ENCODE data around the gene PIGS.
"Not testable (repeated sequence)": the region's sequence is repeated elsewhere in the genome, so short reads cannot be mapped to it uniquely, and the experiment has no call there.

PIGS gene

GRCh38 chr17:28522281-28522680 is 49.0 kb downstream of the PIGS start:
- not testable (repeated sequence) for DNase-seq; H3K27ac Mint-ChIP-seq; H3K9me3 Mint-ChIP-seq; H3K27me3 Mint-ChIP-seq; H3K4me1 Mint-ChIP-seq (ENCODE audit: low read depth); H3K36me3 Mint-ChIP-seq (ENCODE audit: low read depth); H3K4me3 Mint-ChIP-seq

- H3K4me3 Mint-ChIP-seq: no peak overlapping the region
- H3K27ac Mint-ChIP-seq: no peak overlapping the region
- H3K4me1 Mint-ChIP-seq (ENCODE audit: low read depth): no peaks in the 10 kb centered on the region
Observed at GRCh38 chr17:28521311-28522085, 49.8 kb downstream of the PIGS start.

GRCh38 chr17:28520687-28521086 is 50.6 kb downstream of the PIGS start:
- H3K9me3 Mint-ChIP-seq: no peaks in the 10 kb centered on the region
- H3K4me3 Mint-ChIP-seq: no peak overlapping the region
- peaks cover 3% of the 10 kb centered on the region for H3K27me3 Mint-ChIP-seq
- H3K36me3 Mint-ChIP-seq (ENCODE audit: low read depth): no peaks in the 10 kb centered on the region
- no peak overlapping the region for H3K27ac Mint-ChIP-seq
- DNase-seq: no peak
- no peaks in the 10 kb centered on the region for H3K4me1 Mint-ChIP-seq (ENCODE audit: low read depth)

More at GRCh38 chr17:28521311-28522085, 49.8 kb downstream of the PIGS start:
- no peaks in the 10 kb centered on the region for H3K9me3 Mint-ChIP-seq
- DNase-seq: no peak
- H3K36me3 Mint-ChIP-seq (ENCODE audit: low read depth): no peaks in the 10 kb centered on the region
- H3K27me3 Mint-ChIP-seq: peaks cover 3% of the 10 kb centered on the region

GRCh38 chr17:28519236-28519635 is 52.1 kb downstream of the PIGS start:
- H3K36me3 Mint-ChIP-seq (ENCODE audit: low read depth): no peaks in the 10 kb centered on the region
- peaks cover 3% of the 10 kb centered on the region for H3K27me3 Mint-ChIP-seq
- no peaks in the 10 kb centered on the region for H3K4me1 Mint-ChIP-seq (ENCODE audit: low read depth)
- H3K4me3 Mint-ChIP-seq: no peak overlapping the region
- H3K9me3 Mint-ChIP-seq: no peaks in the 10 kb centered on the region
- H3K27ac Mint-ChIP-seq: no peak overlapping the region
- no peak for DNase-seq

- no peaks in the 10 kb centered on the region for H3K9me3 Mint-ChIP-seq
- no peak for DNase-seq
- peaks cover 3% of the 10 kb centered on the region for H3K27me3 Mint-ChIP-seq
- no peaks in the 10 kb centered on the region for H3K36me3 Mint-ChIP-seq (ENCODE audit: low read depth)
- H3K4me3 Mint-ChIP-seq: no peak overlapping the region
- no peaks in the 10 kb centered on the region for H3K4me1 Mint-ChIP-seq (ENCODE audit: low read depth)
- no peak overlapping the region for H3K27ac Mint-ChIP-seq
Observed at GRCh38 chr17:28518578-28518977, 52.7 kb downstream of the PIGS start.

- H3K4me1 Mint-ChIP-seq (ENCODE audit: low read depth): no peaks in the 10 kb centered on the region
- H3K9me3 Mint-ChIP-seq: no peaks in the 10 kb centered on the region
- no peak overlapping the region for H3K4me3 Mint-ChIP-seq
- peaks cover 3% of the 10 kb centered on the region for H3K27me3 Mint-ChIP-seq
- no peak overlapping the region for H3K27ac Mint-ChIP-seq
- no peaks in the 10 kb centered on the region for H3K36me3 Mint-ChIP-seq (ENCODE audit: low read depth)
- DNase-seq: no peak
Observed at GRCh38 chr17:28518132-28518531, 53.2 kb downstream of the PIGS start.

- H3K9me3 Mint-ChIP-seq: no peaks in the 10 kb centered on the region
- no peak for DNase-seq
- H3K4me1 Mint-ChIP-seq (ENCODE audit: low read depth): no peaks in the 10 kb centered on the region
- no peak overlapping the region for H3K27ac Mint-ChIP-seq
- H3K4me3 Mint-ChIP-seq: no peak overlapping the region
- no peaks in the 10 kb centered on the region for H3K36me3 Mint-ChIP-seq (ENCODE audit: low read depth)
- H3K27me3 Mint-ChIP-seq: peaks cover 16% of the 10 kb centered on the region
Observed at GRCh38 chr17:28515518-28515917, 55.8 kb downstream of the PIGS start.

- H3K27me3 Mint-ChIP-seq: peaks cover 24% of the 10 kb centered on the region
Observed at GRCh38 chr17:28514561-28515002, 56.7 kb downstream of the PIGS start.

GRCh38 chr17:28513476-28513875 is 57.8 kb downstream of the PIGS start:
- no peak overlapping the region for H3K4me3 Mint-ChIP-seq
- H3K27ac Mint-ChIP-seq: no peak overlapping the region
- H3K9me3 Mint-ChIP-seq: no peaks in the 10 kb centered on the region
- no peak for DNase-seq
- no peaks in the 10 kb centered on the region for H3K36me3 Mint-ChIP-seq (ENCODE audit: low read depth)
- H3K4me1 Mint-ChIP-seq (ENCODE audit: low read depth): no peaks in the 10 kb centered on the region
- peaks cover 28% of the 10 kb centered on the region for H3K27me3 Mint-ChIP-seq

More at GRCh38 chr17:28514561-28515002, 56.7 kb downstream of the PIGS start:
- Mint-ChIP-seq H3K4me3 (no peak overlapping the region), H3K4me1 (ENCODE audit: low read depth) (no peaks in the 10 kb centered on the region), H3K9me3 (no peaks in the 10 kb centered on the region), H3K36me3 (ENCODE audit: low read depth) (no peaks in the 10 kb centered on the region), H3K27ac (no peak overlapping the region)
- DNase-seq: no peak

- H3K9me3 Mint-ChIP-seq: no peaks in the 10 kb centered on the region
- no peak for DNase-seq
- H3K4me1 Mint-ChIP-seq (ENCODE audit: low read depth): no peaks in the 10 kb centered on the region
- H3K36me3 Mint-ChIP-seq (ENCODE audit: low read depth): no peaks in the 10 kb centered on the region
- no peak overlapping the region for H3K27ac Mint-ChIP-seq
- H3K27me3 Mint-ChIP-seq: peaks cover 35% of the 10 kb centered on the region
- no peak overlapping the region for H3K4me3 Mint-ChIP-seq
Observed at GRCh38 chr17:28511858-28512461, 59.4 kb downstream of the PIGS start.

- Mint-ChIP-seq H3K4me1 (ENCODE audit: low read depth) (no peaks in the 10 kb centered on the region), H3K9me3 (no peaks in the 10 kb centered on the region), H3K4me3 (no peak overlapping the region), H3K27me3 (peaks cover 37% of the 10 kb centered on the region), H3K36me3 (ENCODE audit: low read depth) (no peaks in the 10 kb centered on the region), H3K27ac (no peak overlapping the region)
- no peak for DNase-seq
Observed at GRCh38 chr17:28509789-28510188, 61.5 kb downstream of the PIGS start.

GRCh38 chr17:28508211-28508724 is 63.1 kb downstream of the PIGS start:
- Mint-ChIP-seq H3K4me1 (ENCODE audit: low read depth) (no peaks in the 10 kb centered on the region), H3K27me3 (peaks cover 37% of the 10 kb centered on the region), H3K4me3 (no peak overlapping the region), H3K27ac (no peak overlapping the region), H3K36me3 (ENCODE audit: low read depth) (no peaks in the 10 kb centered on the region), H3K9me3 (no peaks in the 10 kb centered on the region)
- no peak for DNase-seq

- DNase-seq: no peak
- Mint-ChIP-seq H3K27me3 (peaks cover 37% of the 10 kb centered on the region), H3K4me1 (ENCODE audit: low read depth) (no peaks in the 10 kb centered on the region), H3K27ac (no peak overlapping the region), H3K4me3 (no peak overlapping the region), H3K36me3 (ENCODE audit: low read depth) (no peaks in the 10 kb centered on the region), H3K9me3 (no peaks in the 10 kb centered on the region)
Observed at GRCh38 chr17:28507567-28508203, 63.6 kb downstream of the PIGS start.

GRCh38 chr17:28506763-28507487 is 64.4 kb downstream of the PIGS start:
- no peak overlapping the region for H3K4me3 Mint-ChIP-seq
- DNase-seq: no peak
- no peaks in the 10 kb centered on the region for H3K9me3 Mint-ChIP-seq
- H3K36me3 Mint-ChIP-seq (ENCODE audit: low read depth): no peaks in the 10 kb centered on the region
- no peak overlapping the region for H3K27ac Mint-ChIP-seq
- H3K4me1 Mint-ChIP-seq (ENCODE audit: low read depth): no peaks in the 10 kb centered on the region
- peaks cover 33% of the 10 kb centered on the region for H3K27me3 Mint-ChIP-seq
